ENCODE results near the gene IBA57.

IBA57 gene

GRCh38 chr1:228156941-228157728, 8.5 kb upstream of the IBA57 start:
- no peak for DNase-seq (ENCODE audit: low read depth, low spot score)

- DNase-seq (ENCODE audit: low read depth, low spot score): no peak
Observed at GRCh38 chr1:228157729-228158126, 7.9 kb upstream of the IBA57 start.

GRCh38 chr1:228158151-228159007, 7.2 kb upstream of the IBA57 start:
- DNase-seq (ENCODE audit: low read depth, low spot score): no peak

- no peak for DNase-seq (ENCODE audit: low read depth, low spot score)
Observed at GRCh38 chr1:228159008-228159665, 6.5 kb upstream of the IBA57 start.

- no peak for DNase-seq (ENCODE audit: low read depth, low spot score)
Observed at GRCh38 chr1:228160201-228160761, 5.3 kb upstream of the IBA57 start.

- no peak for DNase-seq (ENCODE audit: low read depth, low spot score)
Observed at GRCh38 chr1:228161362-228161761, 4.2 kb upstream of the IBA57 start.

GRCh38 chr1:228161866-228162265, 3.7 kb upstream of the IBA57 start:
- DNase-seq (ENCODE audit: low read depth, low spot score): no peak

- no peak for DNase-seq (ENCODE audit: low read depth, low spot score)
Observed at GRCh38 chr1:228162286-228163006, 3.2 kb upstream of the IBA57 start.

GRCh38 chr1:228163007-228163753, 2.4 kb upstream of the IBA57 start:
- no peak for DNase-seq (ENCODE audit: low read depth, low spot score)

GRCh38 chr1:228163776-228164519, 1.7 kb upstream of the IBA57 start:
- DNase-seq (ENCODE audit: low read depth, low spot score): no peak

- no peak for DNase-seq (ENCODE audit: low read depth, low spot score)
Observed at GRCh38 chr1:228164561-228165371, 838 bp upstream of the IBA57 start.

- no peak for DNase-seq (ENCODE audit: low read depth, low spot score)
Observed at GRCh38 chr1:228166170-228166936, 749 bp downstream of the IBA57 start.

GRCh38 chr1:228168563-228169270, 3.1 kb downstream of the IBA57 start:
- DNase-seq (ENCODE audit: low read depth, low spot score): no peak

GRCh38 chr1:228169345-228169744, 3.7 kb downstream of the IBA57 start:
- no peak for DNase-seq (ENCODE audit: low read depth, low spot score)

GRCh38 chr1:228170666-228171065, 5.1 kb downstream of the IBA57 start:
- DNase-seq (ENCODE audit: low read depth, low spot score): no peak

- DNase-seq (ENCODE audit: low read depth, low spot score): no peak
Observed at GRCh38 chr1:228171221-228171891, 5.8 kb downstream of the IBA57 start.
